ENCODE measurements around the gene MYCBP2.

MYCBP2 gene

DNA sequence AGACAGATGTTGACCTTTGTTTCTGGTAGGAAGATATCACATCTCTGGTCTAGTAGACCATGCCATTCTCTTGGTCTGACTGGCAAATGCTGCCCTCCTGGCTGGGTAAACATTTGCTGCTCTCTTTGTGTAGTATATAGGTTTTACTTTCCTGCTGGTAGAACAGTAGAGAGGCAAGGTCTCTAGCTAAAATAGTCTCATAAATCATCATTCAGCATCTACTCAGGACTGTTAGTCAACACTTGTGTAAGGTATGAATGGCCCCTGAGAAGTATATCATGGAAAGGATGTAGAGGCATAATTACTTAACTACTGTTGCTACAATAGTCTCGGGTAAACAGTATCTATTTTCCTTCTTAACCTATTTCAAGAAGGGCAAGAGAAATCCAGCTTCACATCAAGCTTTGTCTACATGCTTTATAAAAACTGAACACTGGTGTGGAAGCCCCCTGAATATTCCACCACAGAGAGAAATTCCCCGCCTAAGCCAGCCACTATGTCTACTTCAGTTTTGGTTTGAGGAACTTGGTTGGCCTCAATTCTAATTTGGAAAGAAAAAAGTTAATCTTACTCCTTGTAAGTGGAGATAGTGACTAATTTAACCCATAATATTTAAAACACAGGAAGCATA is 18.4 kb upstream of the MYCBP2 start:
- H3K4me1 ChIP-seq = no peaks in the 10 kb centered on the region
- DNase-seq = no peak
- no peaks in the 10 kb centered on the region for H3K27me3 ChIP-seq
- TF ChIP-seq, protein P1, sequence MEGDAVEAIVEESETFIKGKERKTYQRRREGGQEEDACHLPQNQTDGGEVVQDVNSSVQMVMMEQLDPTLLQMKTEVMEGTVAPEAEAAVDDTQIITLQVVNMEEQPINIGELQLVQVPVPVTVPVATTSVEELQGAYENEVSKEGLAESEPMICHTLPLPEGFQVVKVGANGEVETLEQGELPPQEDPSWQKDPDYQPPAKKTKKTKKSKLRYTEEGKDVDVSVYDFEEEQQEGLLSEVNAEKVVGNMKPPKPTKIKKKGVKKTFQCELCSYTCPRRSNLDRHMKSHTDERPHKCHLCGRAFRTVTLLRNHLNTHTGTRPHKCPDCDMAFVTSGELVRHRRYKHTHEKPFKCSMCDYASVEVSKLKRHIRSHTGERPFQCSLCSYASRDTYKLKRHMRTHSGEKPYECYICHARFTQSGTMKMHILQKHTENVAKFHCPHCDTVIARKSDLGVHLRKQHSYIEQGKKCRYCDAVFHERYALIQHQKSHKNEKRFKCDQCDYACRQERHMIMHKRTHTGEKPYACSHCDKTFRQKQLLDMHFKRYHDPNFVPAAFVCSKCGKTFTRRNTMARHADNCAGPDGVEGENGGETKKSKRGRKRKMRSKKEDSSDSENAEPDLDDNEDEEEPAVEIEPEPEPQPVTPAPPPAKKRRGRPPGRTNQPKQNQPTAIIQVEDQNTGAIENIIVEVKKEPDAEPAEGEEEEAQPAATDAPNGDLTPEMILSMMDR (IDR thresholded peaks at IDR 0.05) = no peak
- H3K27ac ChIP-seq = no peak overlapping the region
- H3K4me3 ChIP-seq = no peak overlapping the region
- H3K36me3 ChIP-seq = no peaks in the 10 kb centered on the region
- intact Hi-C loops (cut with DNase I; ENCODE audit: low total_unique reads) = no loop called here
- H3K9me3 ChIP-seq = no peaks in the 10 kb centered on the region

- intact Hi-C loops (cut with DNase I; ENCODE audit: low total_unique reads) = no loop called here
- no peaks in the 10 kb centered on the region for H3K27me3 ChIP-seq
- TF ChIP-seq, protein P1 (IDR thresholded peaks at IDR 0.05) = no peak
- no peaks in the 10 kb centered on the region for H3K36me3 ChIP-seq
- H3K4me3 ChIP-seq = no peak overlapping the region
- H3K27ac ChIP-seq = no peak overlapping the region
- H3K4me1 ChIP-seq = no peaks in the 10 kb centered on the region
- no peak for DNase-seq
- H3K9me3 ChIP-seq = no peaks in the 10 kb centered on the region
Observed at GRCh38 chr13:77343841-77344240, 16.9 kb upstream of the MYCBP2 start.

- TF ChIP-seq, protein P1 (IDR thresholded peaks at IDR 0.05) = no peak
- Histone ChIP-seq H3K27me3 (no peaks in the 10 kb centered on the region), H3K4me1 (no peaks in the 10 kb centered on the region)
Observed at GRCh38 chr13:77339408-77339807, 12.5 kb upstream of the MYCBP2 start.

DNA sequence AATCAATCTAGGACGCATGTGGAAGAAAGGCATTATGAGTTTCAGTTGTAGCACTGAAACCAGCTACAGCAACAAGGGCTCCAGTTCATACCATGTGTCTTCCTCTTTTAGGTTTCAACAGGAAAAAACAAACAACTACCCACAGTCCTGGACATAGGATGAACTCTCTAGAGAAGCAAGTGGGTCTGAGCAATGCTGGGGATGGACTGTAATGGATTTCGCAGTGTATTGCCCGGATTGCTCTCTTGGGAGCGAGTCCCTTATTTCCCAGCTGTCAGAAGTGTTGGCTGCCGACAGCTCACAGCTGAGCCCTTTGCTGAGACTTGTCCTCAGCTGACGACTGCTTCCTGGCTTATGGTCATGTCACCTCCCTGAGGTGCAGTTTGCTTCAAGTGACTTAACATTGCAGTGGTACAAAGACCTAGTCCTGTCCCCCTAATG is 12.1 kb upstream of the MYCBP2 start:
- Histone ChIP-seq H3K27ac (no peak overlapping the region), H3K4me3 (no peak overlapping the region), H3K27me3 (no peaks in the 10 kb centered on the region), H3K36me3 (no peaks in the 10 kb centered on the region), H3K4me1 (no peaks in the 10 kb centered on the region), H3K9me3 (no peaks in the 10 kb centered on the region)
- intact Hi-C loops (cut with DNase I; ENCODE audit: low total_unique reads) = no loop called here
- no peak for DNase-seq
- TF ChIP-seq, protein P1 (IDR thresholded peaks at IDR 0.05) = no peak

More at GRCh38 chr13:77339408-77339807, 12.5 kb upstream of the MYCBP2 start:
- no peaks in the 10 kb centered on the region for H3K36me3 ChIP-seq
- H3K27ac ChIP-seq = no peak overlapping the region
- DNase-seq = no peak
- no peak overlapping the region for H3K4me3 ChIP-seq
- H3K9me3 ChIP-seq = no peaks in the 10 kb centered on the region
- intact Hi-C loops (cut with DNase I; ENCODE audit: low total_unique reads) = no loop called here

DNA sequence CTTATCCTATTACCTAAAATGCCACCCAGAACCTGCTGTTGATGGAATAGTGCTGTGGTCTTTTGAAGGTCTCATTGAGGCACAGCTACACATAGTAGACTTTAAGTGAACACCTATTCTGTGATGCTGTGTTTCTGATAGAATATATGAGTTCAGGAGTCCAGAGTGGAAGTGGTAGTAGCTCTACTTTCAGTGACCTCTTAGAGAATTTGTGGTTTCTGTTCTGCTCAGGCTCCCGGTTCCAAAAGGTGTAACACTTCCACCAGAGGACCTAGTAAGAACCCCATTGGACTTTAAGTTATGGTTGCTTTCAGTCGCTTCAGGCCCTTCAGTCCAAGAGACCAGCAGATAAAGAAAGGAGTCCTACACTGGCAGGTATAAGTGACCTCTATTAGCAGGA is 11.4 kb upstream of the MYCBP2 start:
- Histone ChIP-seq H3K9me3 (no peaks in the 10 kb centered on the region), H3K27ac (no peak overlapping the region), H3K4me3 (no peak overlapping the region), H3K4me1 (no peaks in the 10 kb centered on the region), H3K36me3 (no peaks in the 10 kb centered on the region), H3K27me3 (no peaks in the 10 kb centered on the region)
- no peak for DNase-seq
- TF ChIP-seq, protein P1 (IDR thresholded peaks at IDR 0.05) = no peak
- intact Hi-C loops (cut with DNase I; ENCODE audit: low total_unique reads) = no loop called here

- intact Hi-C loops (cut with DNase I; ENCODE audit: low total_unique reads) = no loop called here
- Histone ChIP-seq H3K4me1 (no peaks in the 10 kb centered on the region), H3K4me3 (no peak overlapping the region), H3K27ac (no peak overlapping the region), H3K36me3 (no peaks in the 10 kb centered on the region), H3K9me3 (no peaks in the 10 kb centered on the region), H3K27me3 (no peaks in the 10 kb centered on the region)
- TF ChIP-seq, protein P1 (IDR thresholded peaks at IDR 0.05) = no peak
- DNase-seq = no peak
Observed at GRCh38 chr13:77337159-77337558, 10.3 kb upstream of the MYCBP2 start.

All from tibial artery (tissue), 4 donors.